Fibroblast of skin of left biceps (primary cell): ENCODE measurements around the gene SLC25A51.
"Not testable (repeated sequence)": the region's sequence is repeated elsewhere in the genome, so short reads cannot be mapped to it uniquely, and the experiment has no call there.

Experiments
- DNase-seq, 2 experiments: peaks; one replicate each; pipeline ENCODE4 v3.0.0-alpha.2; 2013; ENCODE audit warnings: low read depth in 2 of 2

Gene SLC25A51

GRCh38 chr9:37905131-37905505 is 1.2 kb upstream of the SLC25A51 start:
- no peak for DNase-seq

GRCh38 chr9:37904445-37905130 is 661 bp upstream of the SLC25A51 start:
- DNase-seq: no peak

DNA sequence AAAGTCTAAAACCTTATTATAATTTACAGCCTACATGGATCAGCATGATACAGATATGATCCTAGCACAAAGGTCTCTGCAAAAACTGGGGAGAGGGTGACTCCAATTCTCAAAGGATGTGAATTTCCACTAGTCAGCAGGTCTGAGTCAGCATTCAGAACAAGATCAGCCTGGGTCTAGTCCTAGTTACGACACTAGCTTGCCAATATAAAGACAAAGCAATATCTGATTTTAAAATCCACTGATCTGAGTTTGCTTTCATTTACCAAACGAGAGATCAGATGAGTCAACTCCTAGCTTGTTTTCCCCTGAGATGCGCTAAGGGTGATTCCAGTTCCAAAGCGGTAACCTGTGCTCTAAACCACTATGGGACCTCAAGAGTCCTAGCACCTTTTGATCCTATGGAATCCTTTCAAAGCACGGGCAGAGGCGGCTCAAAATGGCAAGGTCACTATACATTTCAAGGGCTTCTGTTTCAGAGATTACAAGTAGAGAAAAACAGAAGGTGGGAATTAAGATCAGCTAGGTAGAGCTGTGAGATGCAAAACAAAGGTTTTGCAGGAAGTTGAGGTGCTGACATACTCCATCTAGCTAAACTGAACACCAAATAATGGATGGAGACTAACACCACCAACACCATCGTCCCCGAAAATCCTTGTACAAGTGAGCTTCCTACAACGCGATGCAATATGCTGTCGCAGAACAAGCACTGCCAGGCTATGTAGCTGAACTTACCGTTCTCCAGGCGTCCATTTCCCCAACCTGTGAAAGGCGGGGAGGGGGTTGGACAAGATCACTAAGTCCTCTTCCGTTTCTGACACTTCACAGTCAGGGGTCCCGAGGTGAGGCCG is 906 bp downstream of the SLC25A51 start:
- DNase-seq: no peak

DNA sequence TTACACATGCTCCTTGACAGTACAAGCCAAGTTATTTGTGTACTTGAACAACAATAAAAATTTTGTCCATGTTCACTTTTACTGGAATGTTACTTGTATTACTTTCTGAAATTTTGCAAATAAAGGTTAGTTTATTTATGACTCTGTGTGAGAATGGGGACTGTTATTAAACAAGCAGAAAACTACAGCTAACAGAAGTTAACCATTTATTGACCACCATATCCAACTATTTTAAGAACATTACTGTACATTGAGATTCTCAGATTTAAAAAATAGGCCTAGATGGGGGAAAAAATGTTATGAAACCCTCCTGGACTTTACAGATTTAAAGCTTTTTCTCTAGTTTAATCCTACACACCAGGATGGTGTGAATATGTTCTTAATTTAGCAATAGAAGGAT is 1.8 kb downstream of the SLC25A51 start:
- DNase-seq: no peak

DNA sequence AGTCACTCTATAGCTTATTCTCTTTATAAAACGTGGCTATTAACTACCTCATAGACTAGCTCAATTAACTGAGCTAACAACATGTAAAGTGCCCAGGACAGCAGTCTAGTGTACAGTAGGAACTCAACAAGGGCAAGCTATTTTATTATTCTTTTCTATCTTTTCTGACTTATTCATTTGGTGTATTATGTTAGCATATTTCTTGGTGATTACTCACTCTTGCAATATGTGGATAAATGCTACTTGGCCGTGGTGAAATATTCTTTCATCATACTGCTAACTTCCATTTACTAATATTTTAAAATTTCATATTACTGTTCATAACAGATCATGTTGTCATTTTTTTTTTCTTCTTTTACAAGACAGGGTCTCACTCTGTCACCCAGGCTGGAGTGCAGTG is 4.9 kb downstream of the SLC25A51 start:
- DNase-seq: no peak

DNA sequence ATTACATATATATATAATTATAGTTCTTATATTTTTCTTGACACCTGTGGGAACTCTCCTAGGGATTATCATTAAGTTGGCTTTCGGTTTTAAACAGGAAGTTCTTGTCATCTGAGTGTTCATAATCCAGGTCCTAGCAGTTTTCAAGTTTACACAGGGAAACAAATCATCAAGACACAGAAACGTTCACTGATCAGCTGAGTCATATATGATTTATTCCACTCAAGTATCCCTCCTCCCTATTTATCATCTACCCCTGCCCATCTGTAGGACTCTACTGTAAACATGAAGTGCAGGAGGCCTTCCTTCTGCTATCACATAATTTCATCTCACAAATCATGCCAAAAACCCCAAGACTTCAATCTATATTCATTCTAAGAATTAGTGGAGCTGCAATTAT is 6.3 kb downstream of the SLC25A51 start:
- DNase-seq: no peak

- DNase-seq: no peak
Measured at GRCh38 chr9:37892063-37892462, 11.9 kb downstream of the SLC25A51 start.

- not testable (repeated sequence) for DNase-seq
Measured at GRCh38 chr9:37891042-37891441, 12.9 kb downstream of the SLC25A51 start.

- no peak for DNase-seq
Measured at GRCh38 chr9:37889536-37889935, 14.4 kb downstream of the SLC25A51 start.

DNA sequence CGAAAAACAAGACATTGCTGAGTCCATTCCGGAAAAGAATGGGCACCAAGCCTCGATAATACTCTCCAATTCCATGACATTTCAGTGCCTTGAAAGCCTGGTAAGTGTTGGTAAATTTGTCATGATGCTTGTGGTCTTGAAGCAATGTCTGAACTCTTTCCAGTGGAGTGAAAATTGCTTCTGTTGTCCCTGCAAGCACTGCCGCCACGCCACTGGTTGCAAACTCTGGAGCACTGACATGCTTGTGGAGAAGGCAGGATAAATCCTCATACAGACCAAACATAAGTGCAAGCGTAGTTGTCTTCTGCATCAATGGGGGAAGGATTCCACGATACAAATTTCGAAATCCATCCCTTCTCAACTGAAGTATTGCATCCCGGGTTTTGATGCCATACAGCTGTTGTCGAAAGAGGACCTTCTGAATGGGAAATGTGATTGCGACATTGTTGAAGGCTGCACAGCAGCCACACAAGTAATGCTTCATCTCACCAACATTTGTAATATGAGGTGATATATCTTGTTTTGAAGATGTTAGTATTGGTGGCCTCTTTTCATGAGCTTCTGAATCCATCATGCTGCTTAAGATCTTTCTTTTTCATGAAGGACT is 15.8 kb downstream of the SLC25A51 start:
- DNase-seq: not testable (repeated sequence)

GRCh38 chr9:37880916-37881479 is 22.9 kb downstream of the SLC25A51 start:
- no peak for DNase-seq

- DNase-seq: no peak
Measured at GRCh38 chr9:37876376-37876775, 27.6 kb downstream of the SLC25A51 start.

- DNase-seq: no peak
Measured at GRCh38 chr9:37873955-37874354, 30.0 kb downstream of the SLC25A51 start.

DNA sequence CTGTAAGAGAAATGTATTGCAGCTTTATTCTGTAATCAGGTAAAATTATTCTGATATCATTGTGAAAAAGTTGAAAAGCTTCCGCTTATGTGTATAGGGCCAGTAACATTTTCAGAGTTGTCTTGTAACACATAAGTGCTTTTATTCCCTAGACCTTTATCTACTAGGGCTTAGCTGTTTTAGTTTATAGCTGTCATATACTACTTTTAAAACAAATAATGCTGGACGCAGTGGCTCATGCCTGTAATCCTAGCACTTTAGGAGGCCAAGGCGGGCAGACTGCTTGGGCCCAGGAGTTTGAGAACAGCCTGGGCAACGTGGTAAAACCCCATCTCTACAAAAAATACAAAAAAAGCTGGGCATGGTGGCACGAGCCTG is 33.1 kb downstream of the SLC25A51 start:
- DNase-seq: no peak

DNA sequence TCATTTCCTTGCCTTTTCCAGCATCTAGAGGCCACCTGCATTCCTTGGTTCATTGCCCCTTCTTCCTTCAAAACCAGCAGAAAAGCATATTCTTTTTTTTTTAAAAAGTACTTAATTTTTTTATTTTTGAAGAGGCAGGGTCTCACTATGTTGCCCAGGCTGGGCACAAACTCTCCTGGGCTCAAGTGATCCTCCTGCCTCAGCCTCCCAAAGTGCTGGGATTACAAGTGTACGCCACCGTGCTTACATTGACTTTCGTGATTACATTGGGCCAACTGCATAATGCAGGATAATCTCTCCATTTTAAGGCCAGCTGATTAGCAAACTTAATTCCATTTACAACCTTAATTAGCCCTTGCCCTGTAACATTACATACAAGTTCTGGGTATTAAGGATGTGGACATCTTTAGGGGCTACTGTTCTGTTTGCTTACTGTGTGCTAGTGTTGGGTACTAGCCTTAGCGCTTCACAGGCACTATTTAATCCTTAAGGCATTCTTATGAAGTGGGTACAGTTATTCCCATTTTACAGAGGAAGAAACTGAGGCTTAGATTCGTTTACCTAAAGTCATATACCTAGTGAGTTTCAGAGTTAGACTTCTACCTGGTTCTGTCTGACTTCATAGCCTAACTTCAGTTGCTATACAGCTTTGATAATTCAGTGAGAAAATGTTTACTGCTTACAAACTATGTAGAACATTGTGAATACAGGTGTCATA is 33.7 kb downstream of the SLC25A51 start:
- DNase-seq: no peak

DNA sequence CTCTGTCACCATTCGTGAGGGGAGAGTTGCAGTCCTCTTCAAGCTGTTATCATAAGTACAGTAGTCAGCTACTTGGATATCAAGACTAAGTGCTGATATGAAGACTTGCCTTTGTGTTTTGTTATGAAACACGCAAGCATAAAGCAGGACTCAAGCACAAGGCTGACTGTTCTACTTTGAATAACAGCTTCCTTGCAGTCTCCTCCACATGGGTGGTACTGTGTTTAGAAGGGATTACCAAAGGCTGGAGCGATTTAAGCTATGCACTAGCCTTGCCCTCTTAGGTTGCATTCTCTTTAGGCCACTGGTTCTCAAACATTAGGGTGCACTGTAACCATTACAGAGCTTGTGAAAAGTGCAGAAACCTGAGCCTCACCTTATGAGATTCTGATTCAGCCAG is 41.4 kb downstream of the SLC25A51 start:
- DNase-seq: no peak

DNA sequence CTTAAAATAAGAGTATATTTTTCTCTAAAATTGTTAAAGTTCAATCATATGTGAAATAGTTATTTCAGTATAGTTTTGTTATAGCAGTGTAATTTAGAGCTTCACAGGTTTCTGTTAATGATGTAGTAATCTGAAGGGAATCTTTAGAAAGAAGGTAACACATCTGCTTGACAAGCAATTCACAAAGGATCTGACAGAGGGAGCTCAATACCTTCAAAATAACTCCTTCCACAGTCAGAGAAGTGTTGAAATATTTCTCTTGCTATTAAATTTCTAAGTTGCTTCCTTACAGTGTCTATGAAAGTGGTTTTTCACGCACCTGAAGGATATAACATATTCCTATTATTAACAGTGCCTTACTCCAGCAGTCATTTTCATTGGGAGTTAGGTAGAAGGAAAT is 44.9 kb downstream of the SLC25A51 start:
- no peak for DNase-seq

- no peak for DNase-seq
Measured at GRCh38 chr9:37856551-37856950, 47.4 kb downstream of the SLC25A51 start.

- no peak for DNase-seq
Measured at GRCh38 chr9:37852222-37852621, 51.7 kb downstream of the SLC25A51 start.

DNA sequence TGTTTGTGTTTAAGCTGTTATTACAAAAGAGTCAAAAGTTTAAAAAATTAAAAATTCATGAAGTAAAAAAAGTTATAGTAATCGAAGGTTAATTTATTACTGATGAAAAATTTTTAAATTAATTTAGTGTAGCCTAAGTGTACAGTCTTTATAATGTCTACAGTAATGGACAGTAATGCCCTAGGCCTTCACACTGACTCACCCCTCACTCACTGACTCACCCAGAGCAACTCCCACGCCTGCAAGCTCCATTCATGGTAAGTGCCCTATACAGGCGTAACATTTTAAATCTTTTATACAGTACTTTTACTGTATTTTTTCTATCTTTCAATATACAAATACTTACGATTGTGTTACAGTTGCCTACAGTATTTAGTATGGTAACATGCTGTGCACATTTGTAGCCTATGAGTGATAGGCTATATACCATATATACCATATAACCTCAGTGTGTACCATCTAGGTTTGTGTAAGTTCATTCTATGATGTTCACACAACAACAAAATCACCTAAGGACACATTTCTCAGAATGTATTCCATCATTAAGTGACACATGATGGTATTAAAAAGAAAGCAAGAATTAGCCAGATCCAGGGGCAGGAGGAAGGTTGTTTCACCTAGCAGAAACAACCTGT is 63.2 kb downstream of the SLC25A51 start:
- peak; percentile 5 to 17 for DNase-seq
